GM21423 (cell line): ENCODE data around the gene NFIA.

Experiments
- ATAC-seq: cut with Tn5 transposase; IDR thresholded peaks from one replicate; pipeline ENCODE4 v1.9.1; 2021; ENCODE audit warnings: mild to moderate bottlenecking, moderate library complexity; ENCODE audit not compliant: unreplicated experiment

NFIA gene

GRCh38 chr1:61098906-61099437 lies 16.6 kb downstream of the NFIA start:
- ATAC-seq = no peak

GRCh38 chr1:61100578-61100977 lies 18.2 kb downstream of the NFIA start:
- no peak for ATAC-seq

GRCh38 chr1:61101536-61101935 lies 19.2 kb downstream of the NFIA start:
- no peak for ATAC-seq

GRCh38 chr1:61102041-61102440 lies 19.7 kb downstream of the NFIA start:
- no peak for ATAC-seq

- ATAC-seq = no peak
Measured at GRCh38 chr1:61102621-61103020, 20.3 kb downstream of the NFIA start.

GRCh38 chr1:61104220-61104671 lies 21.9 kb downstream of the NFIA start:
- no peak for ATAC-seq

GRCh38 chr1:61107638-61108037 lies 25.3 kb downstream of the NFIA start:
- ATAC-seq = no peak

- no peak for ATAC-seq
Measured at GRCh38 chr1:61109158-61109557, 26.8 kb downstream of the NFIA start.

GRCh38 chr1:61109910-61110309 lies 27.5 kb downstream of the NFIA start:
- ATAC-seq = no peak

GRCh38 chr1:61110554-61110953 lies 28.2 kb downstream of the NFIA start:
- no peak for ATAC-seq

- ATAC-seq = no peak
Measured at GRCh38 chr1:61111084-61112004, 29.0 kb downstream of the NFIA start.

- no peak for ATAC-seq
Measured at GRCh38 chr1:61114178-61114870, 32.0 kb downstream of the NFIA start.

- no peak for ATAC-seq
Measured at GRCh38 chr1:61115436-61115835, 33.1 kb downstream of the NFIA start.

GRCh38 chr1:61116421-61116820 lies 34.1 kb downstream of the NFIA start:
- ATAC-seq = no peak

GRCh38 chr1:61117283-61117682 lies 34.9 kb downstream of the NFIA start:
- no peak for ATAC-seq

GRCh38 chr1:61119085-61119484 lies 36.7 kb downstream of the NFIA start:
- no peak for ATAC-seq

- no peak for ATAC-seq
Measured at GRCh38 chr1:61120246-61120840, 38.0 kb downstream of the NFIA start.

- no peak for ATAC-seq
Measured at GRCh38 chr1:61120998-61121397, 38.6 kb downstream of the NFIA start.

GRCh38 chr1:61121631-61122030 lies 39.3 kb downstream of the NFIA start:
- ATAC-seq = no peak

- ATAC-seq = no peak
Measured at GRCh38 chr1:61122389-61122788, 40.0 kb downstream of the NFIA start.

- no peak for ATAC-seq
Measured at GRCh38 chr1:61123326-61123725, 41.0 kb downstream of the NFIA start.
